Dendritic cell treated with granulocyte-macrophage colony-stimulating factor and Interleukin-4, amounts not matched to agents 40 ng/mL and 50 ng/mL, for 4 days (primary cell): ENCODE results near the gene RCOR1.

Experiments used
- H3K27ac Mint-ChIP-seq: one replicate; pipeline ENCODE4 v1.8.0; 2022; ENCODE audit warnings: mild to moderate bottlenecking, mixed read lengths
- H3K27me3 Mint-ChIP-seq: one replicate; pipeline ENCODE4 v1.8.0; 2022; ENCODE audit warnings: mild to moderate bottlenecking, mixed read lengths
- H3K36me3 Mint-ChIP-seq: one replicate; pipeline ENCODE4 v1.8.0; 2022; ENCODE audit warnings: low read depth, mixed read lengths
- H3K4me1 Mint-ChIP-seq: one replicate; pipeline ENCODE4 v1.8.0; 2022; ENCODE audit warnings: low read depth, mixed read lengths
- H3K4me3 Mint-ChIP-seq: one replicate; pipeline ENCODE4 v1.8.0; 2022; ENCODE audit warnings: mild to moderate bottlenecking, moderate library complexity, mixed read lengths
- H3K9me3 Mint-ChIP-seq: one replicate; pipeline ENCODE4 v1.8.0; 2022; ENCODE audit warnings: mixed read lengths
- intact Hi-C: fragments of 100-400 bp; cut with micrococcal nuclease; formaldehyde crosslinking; loops from one replicate; pipeline ENCODE4 v1.15.0; 2022

RCOR1 gene

DNA sequence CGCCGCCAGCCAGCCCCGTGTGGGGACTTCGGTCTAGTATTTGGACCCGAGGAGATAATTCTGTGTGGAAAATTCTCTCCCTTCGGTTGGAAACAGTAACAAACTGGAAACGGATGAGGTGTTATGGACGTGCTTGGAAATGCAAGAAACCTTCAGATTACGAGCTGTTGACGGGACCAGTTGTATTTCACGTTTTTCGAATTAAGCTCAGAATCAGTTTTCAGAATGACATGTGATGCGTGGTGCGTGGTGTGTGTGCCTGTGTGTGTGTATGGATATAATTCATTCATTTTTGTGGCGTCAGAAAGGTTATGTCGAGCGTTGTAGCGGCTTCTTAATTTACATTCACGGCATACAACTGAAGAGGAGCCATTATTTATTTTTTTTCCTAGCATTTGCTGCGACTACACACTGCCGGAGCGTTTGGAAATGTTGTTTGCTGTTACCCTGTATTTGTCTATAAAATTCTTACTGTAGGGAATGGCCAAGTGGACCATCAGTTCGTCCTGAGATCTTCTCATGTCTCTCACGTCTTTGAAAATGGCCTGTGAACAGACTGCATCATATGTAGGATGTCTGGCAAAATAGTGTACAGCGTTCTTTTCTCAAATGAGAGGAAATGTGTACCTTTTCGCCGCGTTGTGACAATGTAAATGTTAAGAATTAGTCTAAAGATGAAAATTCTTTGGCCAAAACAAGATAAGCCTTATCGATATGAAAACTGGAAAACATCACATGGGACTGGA, 186.1 kb downstream of the RCOR1 start:
- intact Hi-C loops: loop anchor here (5.0 kb wide), 1 partner anchor 186 kb away; the partner anchor contains the start of gene RCOR1
- H3K4me1 Mint-ChIP-seq: peaks cover 74% of the 10 kb centered on the region
- no peaks in the 10 kb centered on the region for H3K9me3 Mint-ChIP-seq
- H3K27me3 Mint-ChIP-seq: no peaks in the 10 kb centered on the region
- peak overlapping the region; percentile 85 for H3K27ac Mint-ChIP-seq
- peak overlapping the region; percentile 91 for H3K4me3 Mint-ChIP-seq
- H3K36me3 Mint-ChIP-seq: peaks cover 32% of the 10 kb centered on the region

DNA sequence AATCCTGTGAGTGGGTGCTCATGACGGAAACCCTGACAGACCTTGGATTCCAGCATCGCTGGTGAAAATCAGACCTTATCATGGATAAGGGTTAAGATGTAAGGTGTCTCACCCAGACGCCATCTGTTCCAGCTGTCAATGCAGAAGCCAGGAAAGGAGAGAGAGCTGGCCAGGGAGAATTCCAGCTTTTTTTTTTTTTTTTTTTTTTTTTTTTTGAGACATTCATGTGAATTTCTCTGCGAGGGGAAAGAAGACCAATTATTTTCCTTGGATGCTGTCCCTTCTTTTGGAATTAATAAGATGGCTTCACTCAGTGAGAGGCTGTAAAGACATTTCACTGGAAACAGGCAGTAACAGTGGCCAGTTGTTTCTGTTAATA, 186.6 kb downstream of the RCOR1 start:
- Mint-ChIP-seq H3K36me3 (peaks cover 32% of the 10 kb centered on the region), H3K4me3 (peak overlapping the region; percentile 91), H3K27ac (peak overlapping the region; percentile 85), H3K27me3 (no peaks in the 10 kb centered on the region), H3K9me3 (no peaks in the 10 kb centered on the region), H3K4me1 (peaks cover 75% of the 10 kb centered on the region)
- intact Hi-C loops: loop anchor here (5.0 kb wide), 1 partner anchor 187 kb away; the partner anchor contains the start of gene RCOR1

DNA sequence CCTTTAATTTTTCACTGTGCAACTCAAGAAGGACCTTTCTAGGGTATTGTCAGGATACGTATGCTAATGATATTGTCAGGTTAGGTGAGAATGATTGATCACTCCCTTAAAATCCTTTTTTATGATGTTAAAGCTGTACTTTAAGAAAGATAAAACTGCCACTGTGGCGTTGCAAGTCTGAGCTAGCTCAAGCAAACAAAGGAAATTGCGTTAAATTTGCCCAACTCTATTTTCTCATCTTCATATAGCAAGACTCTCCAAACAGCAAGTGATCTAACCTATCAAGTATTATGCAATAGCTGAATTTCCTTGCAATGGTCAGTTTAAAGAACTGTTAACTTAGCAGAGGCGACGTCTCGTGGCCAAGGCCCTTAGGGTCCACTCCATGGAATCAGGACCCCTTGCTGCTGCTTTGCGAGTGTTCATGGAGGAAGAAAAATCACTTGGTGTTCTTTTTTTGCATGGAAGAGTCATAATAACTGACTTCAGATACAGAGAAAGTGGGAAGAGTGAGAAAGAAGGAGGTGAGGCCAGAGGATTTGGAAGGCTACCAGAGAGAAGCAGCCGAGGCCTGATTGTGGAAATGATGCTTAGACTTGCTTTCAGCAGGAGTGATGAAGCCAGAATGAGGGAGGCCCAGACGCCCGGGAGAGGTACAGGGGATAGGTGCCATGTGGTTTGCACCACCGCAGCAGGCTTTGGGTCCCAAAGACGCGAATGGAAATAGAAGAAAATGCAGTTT, 187.3 kb downstream of the RCOR1 start:
- Mint-ChIP-seq H3K27ac (peak overlapping the region; percentile 66), H3K9me3 (no peaks in the 10 kb centered on the region), H3K4me3 (peak overlapping the region; percentile 68), H3K27me3 (no peaks in the 10 kb centered on the region), H3K36me3 (peaks cover 32% of the 10 kb centered on the region), H3K4me1 (peaks cover 75% of the 10 kb centered on the region)
- intact Hi-C loops: loop anchor here (5.0 kb wide), 1 partner anchor 187 kb away; the partner anchor contains the start of gene RCOR1
